Right atrium auricular region (tissue), 2 donors: ENCODE data around the gene CSRP1. TPM values are rescaled to one million over a fixed set of nuclear protein-coding genes. Genes with fewer than 3 reads are reported as not detected.
"Not testable (repeated sequence)": the region's sequence is repeated elsewhere in the genome, so short reads cannot be mapped to it uniquely, and the experiment has no call there.

Experiments
- DNase-seq: peaks from one replicate; pipeline ENCODE4 v3.0.0-alpha.2; 2019; ENCODE audit warnings: low spot score
- H3K27ac ChIP-seq, 2 donors: fragments of 200-600 bp; sonication (generic); 1 replicate in 1 of 2; 2 replicates in 1 of 2; pipeline ENCODE4 v1.5.1; 2016 to 2019
- H3K27me3 ChIP-seq, 2 donors: fragments of 200-600 bp; sonication (generic); one replicate each; pipeline versions ENCODE4 v1.5.1 to v1.6.0; 2017 to 2019
- H3K36me3 ChIP-seq: fragments of 200-600 bp; sonication (generic); one replicate; pipeline ENCODE4 v1.5.1; 2016
- H3K4me1 ChIP-seq, 2 donors: fragments of 200-600 bp; sonication (generic); one replicate each; pipeline versions ENCODE4 v1.5.1 to v1.6.0; 2017 to 2019
- H3K4me3 ChIP-seq, 2 donors: fragments of 200-600 bp; sonication (generic); 1 replicate in 1 of 2; 2 replicates in 1 of 2; pipeline ENCODE4 v1.5.1; 2017 to 2019; ENCODE audit warnings: mild to moderate bottlenecking in 1 of 2, moderate library complexity in 1 of 2
- H3K9me3 ChIP-seq, 2 donors: fragments of 200-600 bp; sonication (generic); one replicate each; pipeline ENCODE4 v1.5.1; 2019
- total RNA-seq, 2 donors: library from RNA; depleted of rRNA; stranded (reverse); fragments of >200 nt; gene quantifications; one replicate each; pipeline ENCODE4 v1.1.0, GENCODE V29; 2016
- TF ChIP-seq, protein P1 (sequence below), 2 donors: fragments of 200-600 bp; sonication (generic); IDR thresholded peaks; one replicate each; pipeline ENCODE4 v1.5.1; 2019; ENCODE audit warnings: antibody characterized with exemption in 2 of 2

Gene CSRP1
- total RNA-seq, 2 donors from 2014 or later: 138 to 719 TPM

DNA sequence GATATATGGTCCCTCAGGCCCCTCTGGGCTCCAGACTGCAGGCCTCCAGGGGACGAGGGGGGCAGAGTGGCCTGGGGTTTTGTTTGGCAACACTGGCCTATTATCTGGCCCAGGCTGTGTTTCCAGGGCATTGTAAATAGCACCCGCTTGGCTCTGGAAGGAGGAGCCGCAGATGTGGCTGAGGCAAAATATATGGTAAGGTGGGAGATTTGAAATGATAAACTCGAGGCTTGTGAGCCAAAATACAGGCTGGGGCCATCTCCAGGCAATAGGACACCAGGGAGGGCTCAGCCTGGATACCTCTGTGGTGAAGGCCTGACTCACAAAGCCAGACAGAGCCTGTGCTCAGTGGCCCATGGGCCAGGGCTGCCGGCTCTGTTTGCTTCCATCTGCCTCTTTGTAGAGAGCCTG is 46.0 kb upstream of the CSRP1 start:
- no peaks in the 10 kb centered on the region for H3K27me3 ChIP-seq
- peaks cover 0 to 50% of the 10 kb centered on the region in 2 donors for H3K4me1 ChIP-seq
- H3K36me3 ChIP-seq: no peaks in the 10 kb centered on the region
- peak overlapping the region; percentile 23 to 52 for H3K27ac ChIP-seq
- H3K9me3 ChIP-seq: no peaks in the 10 kb centered on the region
- DNase-seq: no peak
- TF ChIP-seq, protein P1, sequence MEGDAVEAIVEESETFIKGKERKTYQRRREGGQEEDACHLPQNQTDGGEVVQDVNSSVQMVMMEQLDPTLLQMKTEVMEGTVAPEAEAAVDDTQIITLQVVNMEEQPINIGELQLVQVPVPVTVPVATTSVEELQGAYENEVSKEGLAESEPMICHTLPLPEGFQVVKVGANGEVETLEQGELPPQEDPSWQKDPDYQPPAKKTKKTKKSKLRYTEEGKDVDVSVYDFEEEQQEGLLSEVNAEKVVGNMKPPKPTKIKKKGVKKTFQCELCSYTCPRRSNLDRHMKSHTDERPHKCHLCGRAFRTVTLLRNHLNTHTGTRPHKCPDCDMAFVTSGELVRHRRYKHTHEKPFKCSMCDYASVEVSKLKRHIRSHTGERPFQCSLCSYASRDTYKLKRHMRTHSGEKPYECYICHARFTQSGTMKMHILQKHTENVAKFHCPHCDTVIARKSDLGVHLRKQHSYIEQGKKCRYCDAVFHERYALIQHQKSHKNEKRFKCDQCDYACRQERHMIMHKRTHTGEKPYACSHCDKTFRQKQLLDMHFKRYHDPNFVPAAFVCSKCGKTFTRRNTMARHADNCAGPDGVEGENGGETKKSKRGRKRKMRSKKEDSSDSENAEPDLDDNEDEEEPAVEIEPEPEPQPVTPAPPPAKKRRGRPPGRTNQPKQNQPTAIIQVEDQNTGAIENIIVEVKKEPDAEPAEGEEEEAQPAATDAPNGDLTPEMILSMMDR (IDR thresholded peaks at IDR 0.05): no peak
- no peak overlapping the region for H3K4me3 ChIP-seq

DNA sequence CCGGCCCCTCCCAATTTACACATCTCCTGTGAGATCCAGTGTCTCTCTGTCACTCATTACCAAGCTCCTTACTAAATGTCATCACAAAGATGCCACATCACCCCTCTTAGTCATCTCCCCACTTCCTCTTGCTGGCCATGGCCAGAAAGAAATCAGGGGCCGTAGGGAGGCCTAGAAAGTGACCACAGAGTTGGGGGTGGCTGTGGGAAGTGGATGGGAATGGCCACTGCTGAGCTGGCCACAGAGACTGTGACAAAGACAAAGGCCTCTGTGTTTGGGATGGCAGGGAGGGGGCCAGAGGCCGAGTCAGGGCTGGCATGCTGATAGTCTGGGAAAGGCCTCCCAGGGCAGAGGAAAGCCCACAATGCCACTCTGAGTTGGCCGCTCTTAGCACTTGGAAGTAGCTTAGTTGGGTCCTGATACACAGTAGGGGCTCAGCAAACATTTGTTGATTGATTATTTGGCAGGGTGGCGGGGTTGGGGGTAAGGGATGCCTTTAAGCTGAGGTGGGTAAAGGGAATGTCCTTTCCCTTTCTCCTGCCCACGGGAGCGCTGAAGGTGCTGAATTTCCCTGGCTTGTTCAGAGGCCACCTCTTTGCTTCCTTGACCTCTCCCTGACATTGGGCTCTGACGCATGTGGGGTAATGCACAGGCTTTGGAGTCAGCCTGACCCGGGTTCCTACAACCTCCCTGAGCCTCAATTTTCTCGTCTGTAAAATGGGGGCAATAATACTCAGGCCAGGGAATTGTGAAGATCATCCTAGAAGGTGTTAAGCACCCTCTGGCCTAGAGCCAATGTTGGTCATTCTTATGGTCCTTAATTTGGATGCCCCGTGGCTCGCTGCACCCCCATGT is 45.2 kb upstream of the CSRP1 start:
- H3K27me3 ChIP-seq: no peaks in the 10 kb centered on the region
- H3K36me3 ChIP-seq: no peaks in the 10 kb centered on the region
- TF ChIP-seq, protein P1 (IDR thresholded peaks at IDR 0.05): no peak
- H3K9me3 ChIP-seq: no peaks in the 10 kb centered on the region
- no peak for DNase-seq
- peak overlapping the region in 1 of 2 donors; percentile 52 for H3K27ac ChIP-seq
- peaks cover 0 to 47% of the 10 kb centered on the region in 2 donors for H3K4me1 ChIP-seq
- H3K4me3 ChIP-seq: no peak overlapping the region

DNA sequence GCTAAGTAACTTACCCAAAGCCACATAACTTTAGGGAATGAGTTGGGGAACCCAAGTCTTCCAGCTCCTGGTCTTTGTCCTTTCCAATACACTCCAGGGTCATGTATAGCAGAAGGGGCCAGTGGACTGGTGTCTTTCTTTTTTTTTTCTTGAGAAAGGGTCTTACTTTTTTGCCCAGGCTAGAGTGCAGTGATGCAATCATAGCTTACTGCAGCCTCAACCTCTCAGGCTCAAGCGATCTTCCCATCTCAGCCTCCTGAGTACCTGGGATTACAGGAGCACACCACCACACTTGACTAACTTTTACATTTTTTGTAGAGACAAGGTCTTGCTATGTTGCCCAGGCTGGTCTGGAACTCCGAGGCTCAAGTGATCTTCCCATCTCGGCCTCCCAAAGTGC is 44.2 kb upstream of the CSRP1 start:
- TF ChIP-seq, protein P1 (IDR thresholded peaks at IDR 0.05): no peak
- peaks cover 0 to 37% of the 10 kb centered on the region in 2 donors for H3K4me1 ChIP-seq
- H3K27ac ChIP-seq: no peak overlapping the region
- no peaks in the 10 kb centered on the region for H3K9me3 ChIP-seq
- DNase-seq: no peak
- H3K27me3 ChIP-seq: no peaks in the 10 kb centered on the region
- no peaks in the 10 kb centered on the region for H3K36me3 ChIP-seq
- no peak overlapping the region for H3K4me3 ChIP-seq

DNA sequence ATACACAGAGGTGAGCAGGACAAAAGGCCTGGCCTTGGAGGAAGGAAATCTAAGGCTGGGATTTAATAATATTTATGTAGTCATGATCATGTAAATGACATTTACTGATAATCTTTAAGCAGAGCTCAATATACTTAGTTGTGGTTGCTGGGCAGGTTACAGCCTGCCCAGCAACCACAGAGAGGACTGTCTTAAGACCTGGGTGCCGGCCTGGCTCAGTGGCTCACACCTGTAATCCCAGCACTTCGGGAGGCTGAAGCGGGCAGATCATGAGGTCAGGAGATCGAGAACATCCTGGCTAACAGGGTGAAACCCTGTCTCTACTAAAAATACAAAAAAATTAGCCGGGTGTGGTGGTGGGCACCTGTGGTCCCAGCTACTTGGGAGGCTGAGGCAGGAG is 42.6 kb upstream of the CSRP1 start:
- H3K27ac ChIP-seq, H3K9me3 ChIP-seq, DNase-seq, H3K4me3 ChIP-seq, H3K27me3 ChIP-seq, H3K36me3 ChIP-seq: not testable (repeated sequence)
- H3K4me1 ChIP-seq: peaks cover 0 to 26% of the 10 kb centered on the region in 2 donors

DNA sequence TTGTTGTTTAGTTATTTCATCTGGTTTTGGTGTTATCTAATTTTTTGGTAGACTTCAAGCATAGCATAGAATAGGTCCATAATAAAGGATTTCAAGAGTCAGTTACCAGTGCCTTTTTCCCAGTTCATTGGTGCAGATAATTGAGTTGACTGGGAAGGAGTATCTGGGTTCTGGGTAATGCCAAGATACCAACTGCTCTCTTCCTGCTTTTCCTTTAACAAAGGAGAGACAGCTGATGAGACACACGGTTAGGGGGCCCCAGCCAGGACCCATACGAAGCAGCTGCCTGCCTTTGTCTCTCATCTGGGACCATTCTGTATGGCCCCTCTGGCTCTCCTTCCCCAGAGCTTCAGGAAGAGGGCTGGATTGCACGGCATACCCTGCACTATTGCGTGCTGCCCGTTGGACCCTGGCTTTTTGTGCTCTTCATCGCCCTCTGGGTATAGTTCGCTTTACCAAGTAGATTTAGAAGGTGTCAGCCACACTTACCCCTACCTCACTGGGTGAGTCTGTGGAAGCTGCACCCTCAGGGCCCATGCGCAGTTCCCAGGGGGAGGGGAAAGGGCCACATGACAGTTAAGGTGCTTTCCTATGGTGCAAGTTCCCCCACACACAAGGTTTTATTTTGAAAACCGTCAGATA is 39.0 kb upstream of the CSRP1 start:
- no peaks in the 10 kb centered on the region for H3K9me3 ChIP-seq
- TF ChIP-seq, protein P1 (IDR thresholded peaks at IDR 0.05): no peak
- H3K27me3 ChIP-seq: no peaks in the 10 kb centered on the region
- no peak overlapping the region for H3K4me3 ChIP-seq
- no peak overlapping the region for H3K27ac ChIP-seq
- no peaks in the 10 kb centered on the region for H3K36me3 ChIP-seq
- DNase-seq: no peak
- peaks cover 0 to 20% of the 10 kb centered on the region in 2 donors for H3K4me1 ChIP-seq

DNA sequence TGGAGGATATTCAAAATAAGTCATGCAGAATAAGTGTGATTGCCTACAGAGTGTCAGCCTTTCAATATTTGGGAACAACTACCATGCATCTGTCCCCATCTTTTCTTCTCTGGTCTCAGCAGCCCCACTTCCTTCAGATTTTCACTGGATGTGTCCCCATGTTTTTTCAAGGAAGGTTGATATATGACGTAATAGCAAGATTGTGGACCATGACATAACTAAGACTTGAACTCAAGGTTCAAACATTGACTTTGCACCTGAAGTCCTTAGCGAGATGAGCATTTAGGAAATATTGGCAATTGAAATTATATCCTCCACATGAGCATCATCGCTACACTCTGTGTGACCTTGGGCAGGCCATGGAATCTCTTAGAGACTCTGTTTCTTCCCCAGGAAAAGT is 37.8 kb upstream of the CSRP1 start:
- no peaks in the 10 kb centered on the region for H3K36me3 ChIP-seq
- H3K27ac ChIP-seq: no peak overlapping the region
- H3K4me1 ChIP-seq: peaks cover 0 to 28% of the 10 kb centered on the region in 2 donors

More for the DNA sequence above, 37.8 kb upstream of the CSRP1 start:
- TF ChIP-seq, protein P1 (IDR thresholded peaks at IDR 0.05): no peak
- H3K9me3 ChIP-seq: no peaks in the 10 kb centered on the region
- H3K27me3 ChIP-seq: no peaks in the 10 kb centered on the region
- H3K4me3 ChIP-seq: no peak overlapping the region
- no peak for DNase-seq
